ENCODE data around the gene ANKRD36C. TPM values are rescaled to one million over a fixed set of nuclear protein-coding genes. Genes with fewer than 3 reads are reported as not detected.
A peak's percentile ranks its signal among the peaks of the same experiment; 100 is the strongest.
"Not testable (repeated sequence)": the region's sequence is repeated elsewhere in the genome, so short reads cannot be mapped to it uniquely, and the experiment has no call there.

Gene ANKRD36C
- polyA plus RNA-seq, 5 donors = 6.9 to 50.7 (median 36.3) TPM

- peak in 1 of 2 donors; percentile 14 for DNase-seq
These were observed 18.2 kb upstream of the ANKRD36C start for GRCh38 chr2:96009833-96010232.

- DNase-seq = not testable (repeated sequence)
These were observed 16.4 kb upstream of the ANKRD36C start for GRCh38 chr2:96008051-96008450.

- DNase-seq = not testable (repeated sequence)
These were observed 14.6 kb upstream of the ANKRD36C start for GRCh38 chr2:96006248-96006647.

- DNase-seq = peak; percentile 19 to 33
These were observed 1.1 kb upstream of the ANKRD36C start for GRCh38 chr2:95992520-95993272.

GRCh38 chr2:95992102-95992501, 478 bp upstream of the ANKRD36C start:
- DNase-seq = not testable (repeated sequence)

- not testable (repeated sequence) for DNase-seq
These were observed 740 bp downstream of the ANKRD36C start for GRCh38 chr2:95990884-95991283.

- DNase-seq = not testable (repeated sequence)
These were observed 40.0 kb downstream of the ANKRD36C start for GRCh38 chr2:95951662-95952061.

- DNase-seq = not testable (repeated sequence)
These were observed 43.6 kb downstream of the ANKRD36C start for GRCh38 chr2:95948039-95948438.

GRCh38 chr2:95939947-95940346, 51.7 kb downstream of the ANKRD36C start:
- not testable (repeated sequence) for DNase-seq

- not testable (repeated sequence) for DNase-seq
These were observed 60.9 kb downstream of the ANKRD36C start for GRCh38 chr2:95930740-95931139.

GRCh38 chr2:95917007-95917406, 74.6 kb downstream of the ANKRD36C start:
- DNase-seq = not testable (repeated sequence)

- DNase-seq = not testable (repeated sequence)
These were observed 76.5 kb downstream of the ANKRD36C start for GRCh38 chr2:95915131-95915530.

GRCh38 chr2:95911431-95911830, 80.2 kb downstream of the ANKRD36C start:
- DNase-seq = peak; percentile 1 to 2

GRCh38 chr2:95894443-95894842, 97.2 kb downstream of the ANKRD36C start:
- not testable (repeated sequence) for DNase-seq

- DNase-seq = not testable (repeated sequence)
These were observed 123.7 kb downstream of the ANKRD36C start for GRCh38 chr2:95867929-95868328.

- DNase-seq = not testable (repeated sequence)
These were observed 124.5 kb downstream of the ANKRD36C start for GRCh38 chr2:95867047-95867677.

GRCh38 chr2:95862121-95862520, 129.5 kb downstream of the ANKRD36C start:
- DNase-seq = not testable (repeated sequence)

GRCh38 chr2:95836151-95836550, 155.5 kb downstream of the ANKRD36C start:
- no peak for DNase-seq

- DNase-seq = not testable (repeated sequence)
These were observed 157.3 kb downstream of the ANKRD36C start for GRCh38 chr2:95834077-95835013.

GRCh38 chr2:95824218-95824617, 167.4 kb downstream of the ANKRD36C start:
- not testable (repeated sequence) for DNase-seq

GRCh38 chr2:95817521-95817920, 174.1 kb downstream of the ANKRD36C start:
- not testable (repeated sequence) for DNase-seq

- not testable (repeated sequence) for DNase-seq
These were observed 178.3 kb downstream of the ANKRD36C start for GRCh38 chr2:95813311-95813710.

Data from right lung (tissue), 5 donors.